ENCODE measurements around the gene KCNK17.

Gene KCNK17

GRCh38 chr6:39353698-39354315 is 39.6 kb upstream of the KCNK17 start:
- no peak overlapping the region for H3K4me3 ChIP-seq (ENCODE audit: low read length)

GRCh38 chr6:39350723-39351505 is 36.7 kb upstream of the KCNK17 start:
- no peak overlapping the region for H3K4me3 ChIP-seq (ENCODE audit: low read length)
- no peak for DNase-seq (ENCODE audit: low read depth)
- TF ChIP-seq CTCF (conservative IDR thresholded peaks at IDR 0.05; ENCODE audit: low read length) = no peak

More at GRCh38 chr6:39353698-39354315, 39.6 kb upstream of the KCNK17 start:
- no peak for DNase-seq (ENCODE audit: low read depth)
- no peak for TF ChIP-seq CTCF (conservative IDR thresholded peaks at IDR 0.05; ENCODE audit: low read length)

GRCh38 chr6:39348740-39349139 is 34.5 kb upstream of the KCNK17 start:
- DNase-seq (ENCODE audit: low read depth) = no peak
- TF ChIP-seq CTCF (conservative IDR thresholded peaks at IDR 0.05; ENCODE audit: low read length) = no peak

GRCh38 chr6:39347906-39348585 is 33.8 kb upstream of the KCNK17 start:
- peak; percentile 96 for TF ChIP-seq CTCF (conservative IDR thresholded peaks at IDR 0.05; ENCODE audit: low read length)
- peak; percentile 57 for DNase-seq (ENCODE audit: low read depth)
- H3K4me3 ChIP-seq (ENCODE audit: low read length) = no peak overlapping the region

More at GRCh38 chr6:39348740-39349139, 34.5 kb upstream of the KCNK17 start:
- no peak overlapping the region for H3K4me3 ChIP-seq (ENCODE audit: low read length)

- H3K4me3 ChIP-seq (ENCODE audit: low read length) = no peak overlapping the region
- no peak for TF ChIP-seq CTCF (conservative IDR thresholded peaks at IDR 0.05; ENCODE audit: low read length)
- DNase-seq (ENCODE audit: low read depth) = no peak
Observed at GRCh38 chr6:39347206-39347605, 33.0 kb upstream of the KCNK17 start.

- TF ChIP-seq CTCF (conservative IDR thresholded peaks at IDR 0.05; ENCODE audit: low read length) = no peak
- H3K4me3 ChIP-seq (ENCODE audit: low read length) = no peak overlapping the region
- no peak for DNase-seq (ENCODE audit: low read depth)
Observed at GRCh38 chr6:39344821-39345280, 30.6 kb upstream of the KCNK17 start.

Measured in AG10803 (cell line).